T1000 (cell line): Measurements from ENCODE around the gene TFCP2L1.
"Not testable (repeated sequence)": the region's sequence is repeated elsewhere in the genome, so short reads cannot be mapped to it uniquely, and the experiment has no call there.

Experiments
- DNase-seq: peaks from one replicate; lab custom pipeline; 2025; ENCODE audit warnings: mixed read lengths; lab: John Stamatoyannopoulos, UW

TFCP2L1 gene

DNA sequence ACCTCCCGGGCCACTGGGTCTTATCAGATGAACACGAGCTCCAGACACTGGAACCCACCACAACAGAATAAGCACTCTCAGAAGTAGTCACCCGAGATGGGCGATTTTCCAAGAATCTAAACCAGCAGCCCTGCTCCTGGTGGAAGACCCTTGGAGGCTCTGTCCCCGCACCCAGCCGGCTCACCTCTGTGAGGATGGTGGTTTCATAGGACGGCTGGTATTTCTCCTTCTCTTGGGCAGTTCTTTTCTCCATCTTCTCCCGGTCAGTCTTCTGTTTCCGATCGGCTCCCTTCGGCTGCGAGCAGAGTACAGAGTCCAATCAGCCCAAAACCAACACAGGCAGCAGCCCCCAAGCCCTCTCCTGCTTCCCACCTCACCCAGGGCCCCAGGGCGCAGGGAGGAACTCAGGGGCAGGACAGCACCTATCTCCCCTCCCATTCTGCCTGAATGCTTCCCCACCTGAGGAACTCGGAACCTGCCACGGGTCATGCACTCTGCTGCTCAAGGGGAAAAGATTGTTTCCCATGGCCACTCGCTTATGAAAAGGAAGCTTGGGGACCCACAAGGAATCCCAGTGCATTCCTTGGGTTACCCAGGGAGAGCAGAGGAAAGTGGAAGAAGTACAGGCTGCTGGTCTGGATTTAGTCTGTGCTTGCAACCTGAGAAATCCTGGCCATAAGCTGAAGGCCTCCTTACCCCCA is 42.7 kb downstream of the TFCP2L1 start:
- no peak for DNase-seq

DNA sequence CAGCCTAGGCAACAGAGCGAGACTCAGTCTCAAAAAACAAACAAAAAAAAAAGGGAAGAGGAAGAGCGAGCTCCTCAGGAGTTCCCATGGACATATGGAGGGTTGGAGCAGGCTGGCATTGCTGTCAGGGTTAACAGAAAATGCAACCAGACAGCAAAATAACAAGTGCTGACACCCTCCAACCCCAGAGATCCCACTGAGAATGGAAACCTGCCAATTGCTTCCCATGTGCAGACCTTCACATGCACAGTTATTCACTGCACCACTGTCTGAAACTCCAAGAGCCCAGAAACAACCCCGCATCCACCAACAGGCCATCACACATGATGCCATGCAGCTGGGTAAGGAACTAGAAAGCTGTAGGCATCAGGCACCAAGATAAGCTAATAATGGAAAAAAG is 43.5 kb downstream of the TFCP2L1 start:
- DNase-seq, result no peak

DNA sequence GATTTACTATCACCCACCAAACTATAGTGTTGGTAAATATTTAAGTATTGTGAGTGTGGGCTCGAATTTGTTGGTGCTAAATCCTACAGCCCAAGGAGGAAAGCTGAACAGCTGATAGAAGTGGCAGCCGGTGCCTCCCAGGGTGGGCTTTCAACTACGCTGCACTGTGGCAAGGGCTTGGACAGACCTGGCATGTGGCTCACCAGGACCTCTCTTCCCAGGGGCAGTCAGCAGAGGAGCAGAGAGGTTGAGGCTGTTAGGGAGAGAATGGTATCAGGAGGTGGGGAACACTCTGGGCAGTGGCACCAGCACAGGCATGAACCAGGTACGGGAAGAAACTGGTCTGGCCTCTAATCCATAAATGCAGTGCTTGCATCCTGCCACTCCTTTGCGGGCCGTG is 44.6 kb downstream of the TFCP2L1 start:
- no peak for DNase-seq

DNA sequence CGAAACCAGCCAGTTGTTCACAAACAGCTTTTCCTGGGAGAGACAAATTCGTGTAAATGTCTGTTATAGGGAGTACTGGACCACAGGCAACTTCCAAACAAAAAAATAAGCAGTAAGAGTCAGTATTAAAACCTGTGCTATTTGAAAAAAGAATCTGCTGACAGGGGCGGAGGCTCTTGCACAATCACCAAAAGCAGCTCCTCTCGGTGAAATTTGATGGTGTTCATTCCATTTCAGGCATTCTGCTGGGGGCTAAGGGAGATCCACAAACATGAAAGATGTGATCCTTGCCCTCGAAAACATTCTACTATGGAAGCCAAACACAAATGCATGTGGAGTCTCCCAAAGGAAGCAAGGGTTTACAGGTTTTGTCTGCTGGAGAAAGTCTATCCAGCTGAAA is 45.0 kb downstream of the TFCP2L1 start:
- no peak for DNase-seq

DNA sequence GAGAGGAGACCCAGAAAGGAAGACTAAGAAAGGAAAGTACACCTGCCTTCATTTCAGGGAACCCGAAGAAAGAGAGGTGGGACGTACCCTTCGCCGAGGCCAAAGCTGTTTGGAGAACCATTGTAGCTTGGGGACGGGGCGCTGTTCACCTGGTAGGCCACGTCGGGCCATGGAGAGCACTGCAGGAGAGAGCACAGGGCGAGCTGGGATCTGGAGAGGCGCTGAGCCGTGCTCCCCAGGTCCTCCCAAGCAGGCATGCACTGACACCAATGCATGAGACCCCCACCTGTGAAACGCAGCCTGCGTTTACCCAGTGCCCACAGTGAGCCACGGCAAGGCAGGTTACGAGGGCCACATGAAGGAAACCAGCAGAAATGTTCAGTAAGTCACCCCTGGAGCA is 45.5 kb downstream of the TFCP2L1 start:
- DNase-seq, result no peak

DNA sequence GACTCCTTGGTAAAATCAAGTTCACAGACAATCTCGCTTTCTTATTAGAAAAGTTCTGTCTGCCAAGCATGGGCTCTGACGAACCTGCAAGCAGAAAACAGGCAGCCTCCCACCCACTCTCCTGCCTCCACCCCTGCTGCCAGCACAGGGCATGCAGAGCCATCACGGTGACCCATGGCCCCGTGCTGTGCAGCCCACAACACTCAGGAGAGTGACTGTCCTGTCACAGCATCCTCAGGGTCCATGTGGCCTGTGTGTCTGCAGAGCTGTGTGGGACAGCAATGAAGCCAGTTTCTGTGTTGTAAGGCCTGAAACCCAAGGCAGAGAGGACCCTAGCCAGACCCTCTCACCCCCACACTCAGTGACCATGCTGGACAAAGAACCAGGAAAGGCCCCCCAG is 46.2 kb downstream of the TFCP2L1 start:
- DNase-seq, result no peak

DNA sequence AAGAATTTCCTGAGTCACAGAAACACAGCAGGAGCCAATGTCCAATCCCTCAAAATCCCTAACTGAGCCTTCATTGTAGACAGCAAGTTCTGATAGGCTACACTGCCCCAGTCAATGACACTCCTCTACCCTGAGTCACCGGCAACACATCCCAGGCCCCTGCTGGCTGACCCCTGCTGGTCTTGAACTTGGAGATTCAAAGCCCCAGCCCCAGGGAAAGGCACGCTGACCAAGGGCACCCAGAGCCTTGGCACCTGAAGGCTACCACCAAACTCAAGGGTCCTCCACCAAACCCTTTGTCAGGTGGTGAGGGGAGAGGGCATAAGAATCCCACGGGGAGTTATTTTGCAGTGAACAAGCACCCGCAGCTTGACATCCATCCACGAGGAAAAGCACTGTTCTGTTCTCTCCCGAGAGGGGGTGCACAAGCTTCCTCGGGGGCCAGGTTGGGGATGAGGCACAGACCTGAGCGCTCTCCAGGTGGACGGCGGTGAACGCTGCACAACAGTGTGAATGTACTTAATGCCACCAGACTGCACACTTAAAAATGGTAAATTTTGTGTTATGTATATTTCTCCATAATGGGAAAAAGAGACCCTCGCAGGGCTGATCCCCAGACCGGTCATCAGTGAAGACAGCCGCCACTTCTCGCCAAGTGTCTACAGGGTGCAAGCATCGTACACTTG is 46.9 kb downstream of the TFCP2L1 start:
- no peak for DNase-seq

DNA sequence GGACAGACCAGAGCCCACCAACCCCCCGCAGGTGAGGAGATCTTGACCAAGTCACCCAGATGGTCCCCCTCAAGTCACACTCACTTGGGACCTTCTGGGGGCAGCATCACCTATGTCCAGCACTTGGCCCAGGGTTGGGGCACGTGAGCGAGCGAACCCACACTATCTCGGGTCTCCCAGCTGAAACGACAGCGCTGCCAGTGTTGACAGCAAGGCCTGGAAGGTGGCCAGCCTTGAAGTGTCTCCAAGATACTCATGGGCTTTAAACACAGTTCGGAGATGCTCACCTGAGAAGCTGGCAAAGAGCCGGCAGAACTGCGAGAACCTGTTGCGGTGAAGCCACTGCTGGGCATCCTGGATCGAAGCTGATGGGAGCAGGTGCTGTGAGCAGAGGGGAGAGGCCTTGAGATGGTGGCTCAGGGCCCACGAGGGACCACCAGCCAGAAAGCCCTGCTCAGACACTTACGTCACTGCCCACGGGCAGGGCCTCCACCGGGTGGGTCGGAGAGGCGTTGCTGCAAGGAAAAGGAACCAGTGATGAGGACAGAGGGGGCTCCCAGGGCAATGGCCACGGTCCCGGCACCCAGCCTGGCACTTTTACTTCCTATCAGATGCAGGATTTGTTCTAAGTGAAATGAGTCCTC is 47.5 kb downstream of the TFCP2L1 start:
- no peak for DNase-seq

DNA sequence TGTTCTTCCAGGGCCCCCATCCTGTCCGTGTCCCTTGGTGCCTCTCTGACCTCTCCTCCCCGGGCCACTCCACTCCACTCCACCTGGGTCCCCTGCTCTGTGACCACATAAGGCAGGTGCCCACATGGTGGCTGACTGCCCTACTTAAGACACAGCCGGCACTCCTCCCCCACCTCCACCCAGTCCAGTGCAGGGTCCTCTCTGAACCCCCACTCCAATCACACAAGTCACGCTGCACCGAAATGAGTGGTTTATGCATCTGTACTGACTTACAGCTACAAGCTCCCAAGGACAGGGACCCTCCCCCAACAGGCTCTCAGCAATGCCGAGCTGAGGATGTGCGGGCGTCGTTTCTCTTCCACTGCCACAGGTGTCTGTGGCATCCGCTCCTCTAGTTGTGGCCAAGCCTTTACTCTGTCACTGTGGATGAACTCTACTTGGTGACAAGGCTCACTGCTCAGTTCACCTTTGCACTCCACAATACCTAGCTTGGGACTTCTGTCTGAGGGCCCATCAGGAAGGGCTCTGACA is 48.3 kb downstream of the TFCP2L1 start:
- no peak for DNase-seq

DNA sequence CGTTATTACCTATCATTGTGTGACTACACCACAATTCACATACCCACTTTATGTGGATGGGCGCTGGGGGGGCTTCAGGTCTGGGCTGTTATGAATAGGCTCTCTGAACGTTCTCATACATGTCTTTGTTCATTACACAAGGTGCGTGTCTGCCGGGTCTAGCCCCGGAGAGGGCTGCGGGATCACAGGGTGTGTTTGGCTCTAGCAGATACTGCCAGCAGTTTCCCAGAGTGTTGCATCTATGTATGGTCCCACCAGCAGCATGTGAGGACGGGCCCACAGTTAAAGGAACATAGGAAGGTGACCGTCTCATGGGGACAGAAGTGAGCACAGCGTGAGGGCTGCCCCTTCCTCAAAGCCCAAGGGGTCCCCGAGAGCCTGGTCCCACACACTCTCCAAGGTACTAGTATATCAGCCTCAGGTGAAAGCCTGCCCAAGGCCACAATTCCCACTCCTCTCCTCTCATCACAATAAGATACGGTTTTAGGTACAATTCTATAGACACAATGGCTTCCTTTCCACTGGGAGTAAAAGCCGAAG is 48.8 kb downstream of the TFCP2L1 start:
- DNase-seq, result no peak

DNA sequence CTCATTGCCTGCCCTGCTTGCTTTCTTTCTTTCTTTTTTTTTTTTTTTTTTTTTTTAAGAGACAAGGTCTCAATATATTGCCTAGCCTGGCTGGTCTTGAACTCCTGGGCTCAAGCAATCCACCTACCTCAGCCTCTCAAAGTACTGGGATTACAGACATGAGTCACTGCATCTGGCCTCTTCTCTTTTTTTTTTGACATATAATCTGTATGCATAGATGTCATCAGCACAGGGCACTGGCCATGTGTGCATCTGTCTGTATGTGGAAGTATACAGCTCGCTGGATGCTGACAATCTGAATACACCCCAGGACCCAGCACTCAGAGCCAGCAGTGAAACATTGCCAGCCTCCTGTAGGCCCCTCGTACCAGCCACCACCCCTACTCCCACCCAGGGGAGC is 49.5 kb downstream of the TFCP2L1 start:
- no peak for DNase-seq

DNA sequence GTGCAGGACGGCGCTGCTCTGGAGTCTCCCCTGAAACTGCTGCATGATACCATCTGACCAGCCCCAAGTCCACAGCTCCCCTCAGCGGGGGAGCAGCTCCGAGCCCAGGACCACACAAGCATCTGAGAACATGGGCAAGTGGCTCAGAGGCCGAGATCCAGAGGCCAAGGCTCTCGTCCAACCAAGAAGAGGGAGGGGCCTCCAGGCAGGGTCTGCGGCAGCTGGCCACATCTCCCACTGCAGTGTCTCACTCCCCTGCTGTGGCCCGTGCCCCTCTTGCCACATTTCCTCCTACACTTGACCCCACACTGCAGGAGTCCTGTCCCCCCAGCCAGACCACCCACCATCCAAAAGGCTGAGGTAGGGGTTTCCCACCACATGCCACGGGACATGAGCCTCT is 50.2 kb downstream of the TFCP2L1 start:
- DNase-seq, result no peak

DNA sequence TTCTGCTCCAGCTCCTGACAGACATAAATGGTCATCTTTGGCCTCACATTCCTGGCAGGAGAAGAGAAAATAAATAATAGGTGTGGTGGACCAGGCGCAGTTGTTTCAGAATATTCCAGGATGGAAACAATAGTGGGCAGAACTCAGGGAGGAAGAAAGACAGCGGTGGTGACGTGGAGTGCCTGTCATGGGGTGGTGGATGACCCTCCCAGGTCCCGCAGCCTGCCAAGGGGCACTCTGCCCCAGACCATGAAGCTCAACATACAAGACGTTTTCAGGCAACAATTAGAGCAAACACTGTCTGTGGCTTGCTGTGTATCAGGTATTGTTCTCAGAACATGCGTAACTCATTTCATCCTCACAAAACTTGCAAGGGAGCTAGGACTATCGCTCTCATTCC is 50.9 kb downstream of the TFCP2L1 start:
- DNase-seq, result no peak

DNA sequence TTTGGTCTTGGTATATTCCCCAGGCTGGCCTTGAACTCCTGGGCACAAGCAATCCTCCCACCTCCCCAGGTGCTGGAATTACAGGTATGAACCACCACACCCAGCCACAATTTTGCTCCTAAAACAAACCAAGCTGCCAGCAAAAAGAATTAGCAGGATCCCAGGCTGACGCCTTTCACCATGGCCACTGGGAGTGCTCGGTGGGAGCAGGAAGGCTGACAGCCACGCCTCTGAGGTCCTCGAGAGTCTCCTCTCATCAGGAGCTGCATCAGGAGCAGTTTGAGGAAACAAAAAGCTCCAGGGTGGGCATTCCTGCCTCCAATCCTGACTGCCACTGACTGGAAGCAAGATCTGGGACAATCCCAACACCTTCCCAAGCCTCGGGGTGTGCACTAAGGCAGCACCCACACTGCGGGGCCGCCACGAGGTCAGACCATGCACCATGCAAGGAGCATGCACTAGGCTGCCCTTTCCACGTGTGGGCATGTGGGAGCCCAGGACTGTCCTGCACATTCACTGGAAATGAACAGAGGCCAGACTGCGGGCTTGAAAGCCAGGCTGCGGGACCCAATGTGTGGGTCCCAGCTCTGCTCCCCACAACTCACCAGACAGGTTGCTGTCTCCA is 51.4 kb downstream of the TFCP2L1 start:
- DNase-seq, result no peak

DNA sequence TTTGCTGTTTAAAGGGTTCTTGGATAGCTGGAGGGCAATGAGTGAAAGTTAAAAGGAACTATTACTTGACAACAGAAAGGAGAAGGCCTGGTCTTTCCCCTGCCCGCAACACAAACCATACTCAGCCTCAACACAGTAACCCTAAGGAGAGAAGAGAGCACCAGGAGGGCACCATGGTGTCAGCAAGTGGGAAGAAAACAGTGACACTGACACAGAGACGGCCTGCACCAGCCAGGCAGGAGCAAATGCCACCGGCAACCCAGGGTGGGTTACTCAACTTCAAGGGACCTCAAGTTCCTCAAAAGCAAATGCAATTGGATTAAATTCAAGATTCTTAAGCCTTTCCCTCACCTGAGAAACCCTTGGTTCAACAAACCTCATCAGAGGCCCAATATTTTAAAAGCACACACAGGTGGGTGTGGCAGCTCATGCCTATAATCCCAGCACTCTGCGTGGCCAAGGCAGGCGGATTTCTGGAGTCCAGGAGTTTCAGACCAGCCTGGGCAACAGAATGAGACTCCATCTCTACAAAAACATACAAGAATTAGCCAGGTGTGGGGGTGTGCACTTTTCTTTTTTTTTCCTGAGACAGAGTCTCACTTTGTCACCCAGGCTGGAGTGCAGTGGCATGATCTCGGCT is 52.3 kb downstream of the TFCP2L1 start:
- DNase-seq, result no peak

DNA sequence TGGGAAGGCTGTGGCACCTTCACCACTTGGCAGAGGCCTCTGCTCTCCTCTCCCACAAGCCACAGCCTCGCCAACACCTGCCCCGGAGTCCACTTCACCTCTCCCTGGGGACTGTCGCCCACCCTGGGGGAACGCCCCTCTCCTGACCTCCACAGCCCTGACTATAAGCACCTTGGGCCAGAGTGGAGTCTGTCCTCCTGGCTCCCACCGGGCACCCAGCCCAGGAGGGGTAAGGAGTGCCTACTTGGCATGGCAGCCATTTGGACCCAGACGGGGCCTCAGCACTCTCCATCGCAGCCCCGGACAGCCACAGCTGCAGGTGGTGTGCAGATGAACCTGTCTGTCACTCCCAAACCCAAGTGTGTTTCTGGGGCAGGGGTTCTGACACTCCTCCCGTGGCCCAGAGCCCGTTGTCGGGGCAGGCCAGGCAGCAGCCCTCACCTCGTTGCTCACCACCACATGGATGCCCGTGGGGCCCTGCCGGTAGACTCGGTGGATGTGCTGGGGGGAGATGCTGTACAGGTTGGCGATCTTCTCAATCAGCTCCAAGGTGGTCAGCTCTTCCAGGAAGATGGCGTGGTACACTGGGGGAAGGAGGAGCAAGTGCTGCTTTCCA is 53.5 kb downstream of the TFCP2L1 start:
- DNase-seq, result no peak

DNA sequence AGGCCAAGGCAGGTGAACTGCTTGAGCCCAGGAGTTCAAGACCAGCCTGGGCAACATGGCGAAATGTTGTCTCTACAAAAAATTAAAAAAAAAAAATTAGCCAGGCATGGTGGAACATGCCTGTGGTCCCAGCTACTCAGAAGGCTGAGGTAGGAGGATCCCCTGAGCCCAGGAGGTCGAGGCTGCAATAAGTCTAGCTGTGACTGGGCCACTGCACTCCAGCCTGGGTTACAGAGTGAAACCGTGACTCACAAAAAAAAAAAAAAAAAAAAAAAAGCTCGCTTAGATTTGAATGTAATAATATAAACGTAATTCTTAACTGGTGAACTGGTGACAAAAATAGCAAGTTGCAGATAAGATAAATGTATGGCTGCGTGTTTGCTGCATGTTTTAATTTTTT is 56.5 kb downstream of the TFCP2L1 start:
- DNase-seq, result no peak

DNA sequence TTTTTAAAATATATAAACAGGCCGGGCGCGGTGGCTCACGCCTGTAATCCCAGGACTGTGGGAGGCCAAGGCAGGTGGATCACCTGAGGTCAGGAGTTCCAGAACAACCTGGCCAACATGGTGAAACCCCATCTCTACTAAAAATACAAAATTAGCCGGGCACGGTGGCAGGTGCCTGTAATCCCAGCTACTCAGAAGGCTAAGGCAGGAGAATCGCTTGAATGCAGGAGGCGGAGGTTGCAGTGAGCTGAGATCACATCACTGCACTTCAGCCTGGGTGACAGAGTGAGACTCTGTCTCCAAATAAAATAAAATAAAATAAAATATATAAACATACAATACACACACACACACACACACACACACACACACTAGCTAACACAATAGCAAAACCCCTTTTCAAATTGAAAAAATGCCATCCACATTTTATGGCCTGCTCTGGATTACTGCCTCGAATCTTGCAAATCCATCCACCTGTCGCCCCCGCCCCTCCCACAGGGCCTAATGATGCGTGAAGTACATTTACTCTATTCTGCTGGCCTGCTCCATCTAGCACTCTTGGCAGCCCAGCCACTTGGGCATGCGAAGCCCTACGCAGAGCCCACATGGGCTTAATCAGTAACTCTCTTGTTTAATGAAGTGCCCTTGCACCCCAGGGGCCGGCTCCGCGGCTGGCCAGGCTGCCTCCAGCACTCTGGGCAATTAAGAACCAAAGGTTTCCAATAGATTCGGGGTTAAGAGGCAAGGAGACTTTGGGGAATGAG is 57.4 kb downstream of the TFCP2L1 start:
- not testable (repeated sequence) for DNase-seq

DNA sequence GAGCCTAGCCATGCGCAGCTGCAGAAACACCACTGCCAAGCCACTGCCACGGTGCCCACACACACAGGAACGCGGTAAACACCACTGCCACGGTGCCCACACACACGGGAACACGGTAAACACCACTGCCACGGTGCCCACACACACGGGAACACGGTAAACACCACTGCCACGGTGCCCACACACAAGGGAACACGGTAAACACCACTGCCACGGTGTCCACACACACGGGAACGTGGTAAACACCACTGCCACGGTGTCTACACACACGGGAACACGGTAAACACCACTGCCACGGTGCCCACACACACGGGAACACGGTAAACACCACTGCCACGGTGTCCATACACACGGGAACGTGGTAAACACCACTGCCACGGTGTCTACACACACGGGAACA is 59.3 kb downstream of the TFCP2L1 start:
- DNase-seq, result not testable (repeated sequence)

DNA sequence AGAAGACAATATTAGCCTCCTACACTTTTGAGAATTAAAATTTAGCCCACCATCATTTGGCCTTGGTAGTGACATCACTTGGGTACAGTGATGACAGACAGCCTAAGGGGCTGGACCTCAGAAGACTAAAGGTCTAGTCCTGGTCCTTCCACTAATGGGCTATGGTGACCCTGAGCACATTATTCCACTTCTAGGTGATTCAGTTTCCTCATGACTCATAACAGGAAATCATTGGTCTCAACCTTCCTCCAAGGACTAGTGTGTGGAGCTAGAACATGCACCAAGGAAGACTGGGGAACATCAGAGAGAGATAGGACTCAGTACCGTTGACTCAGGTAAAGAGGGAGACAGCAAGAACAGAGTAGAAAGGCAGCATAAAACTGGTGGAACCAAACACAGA is 64.0 kb downstream of the TFCP2L1 start:
- no peak for DNase-seq

DNA sequence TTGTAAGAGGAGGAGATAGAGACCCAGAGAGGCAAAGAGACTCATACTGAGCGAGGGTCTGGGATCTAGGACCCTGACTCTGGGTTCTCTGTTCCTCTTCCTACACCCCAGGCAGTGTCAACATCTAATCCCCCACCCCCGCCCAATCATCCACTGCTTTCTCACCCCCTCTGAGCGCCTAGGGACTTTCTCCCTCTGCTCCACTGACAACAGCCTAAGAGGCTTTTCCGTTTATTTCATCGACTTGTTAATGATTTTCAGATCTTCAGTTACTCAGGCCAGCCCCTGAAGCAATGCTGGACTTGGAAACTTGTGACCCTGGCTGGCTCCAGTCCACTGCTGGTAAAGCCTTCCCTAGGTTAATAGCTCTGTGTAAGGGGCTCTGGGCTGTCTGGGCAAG is 65.1 kb downstream of the TFCP2L1 start:
- DNase-seq, result no peak
